Right atrium auricular region (tissue), 2 donors: ENCODE results near the gene OTOG. TPM values are rescaled to one million over a fixed set of nuclear protein-coding genes. Genes with fewer than 3 reads are reported as not detected.

Experiments used
- DNase-seq: peaks from one replicate; pipeline ENCODE4 v3.0.0-alpha.2; 2019; ENCODE audit warnings: low spot score
- H3K27ac ChIP-seq, 2 donors: fragments of 200-600 bp; sonication (generic); 1 replicate in 1 of 2; 2 replicates in 1 of 2; pipeline ENCODE4 v1.5.1; 2016 to 2019
- H3K27me3 ChIP-seq, 2 donors: fragments of 200-600 bp; sonication (generic); one replicate each; pipeline versions ENCODE4 v1.5.1 to v1.6.0; 2017 to 2019
- H3K36me3 ChIP-seq: fragments of 200-600 bp; sonication (generic); one replicate; pipeline ENCODE4 v1.5.1; 2016
- H3K4me1 ChIP-seq, 2 donors: fragments of 200-600 bp; sonication (generic); one replicate each; pipeline versions ENCODE4 v1.5.1 to v1.6.0; 2017 to 2019
- H3K4me3 ChIP-seq, 2 donors: fragments of 200-600 bp; sonication (generic); 1 replicate in 1 of 2; 2 replicates in 1 of 2; pipeline ENCODE4 v1.5.1; 2017 to 2019; ENCODE audit warnings: mild to moderate bottlenecking in 1 of 2, moderate library complexity in 1 of 2
- H3K9me3 ChIP-seq, 2 donors: fragments of 200-600 bp; sonication (generic); one replicate each; pipeline ENCODE4 v1.5.1; 2019
- total RNA-seq, 2 donors: library from RNA; depleted of rRNA; stranded (reverse); fragments of >200 nt; gene quantifications; one replicate each; pipeline ENCODE4 v1.1.0, GENCODE V29; 2016
- TF ChIP-seq, protein P1 (sequence below), 2 donors: fragments of 200-600 bp; sonication (generic); IDR thresholded peaks; one replicate each; pipeline ENCODE4 v1.5.1; 2019; ENCODE audit warnings: antibody characterized with exemption in 2 of 2

OTOG gene
- total RNA-seq, 2 donors from 2014 or later: not detected

DNA sequence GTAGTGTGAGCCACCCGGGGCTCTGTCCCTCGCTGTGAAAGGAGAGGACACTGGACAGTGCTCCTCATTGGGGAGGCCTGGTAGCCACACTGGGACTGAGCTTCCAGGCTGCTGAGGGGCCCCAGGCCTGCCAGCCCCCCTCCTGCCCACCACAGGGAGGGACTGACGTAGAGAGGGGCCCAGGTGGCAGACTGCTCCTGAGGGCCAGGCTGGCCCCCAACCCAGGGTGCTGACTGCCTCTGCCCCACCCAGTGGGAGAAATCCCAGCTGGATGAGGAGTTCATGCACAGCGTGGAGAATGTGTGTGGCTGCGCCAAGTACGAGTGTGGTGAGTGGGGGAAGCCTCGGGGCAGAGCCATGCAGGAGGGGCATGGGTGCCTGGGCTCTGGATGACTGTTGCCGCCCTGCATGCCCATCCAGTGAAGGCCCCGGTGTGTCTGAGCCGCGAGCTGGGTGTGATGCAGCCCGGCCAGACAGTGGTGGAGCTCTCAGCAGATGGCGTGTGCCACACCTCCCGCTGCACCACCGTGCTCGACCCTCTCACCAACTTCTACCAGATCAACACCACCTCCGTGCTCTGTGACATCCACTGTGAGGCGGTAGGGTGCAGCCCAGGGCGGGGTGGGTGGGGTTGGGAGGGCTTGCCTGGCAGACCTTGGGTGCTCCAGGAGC is 93.6 kb downstream of the OTOG start:
- Histone ChIP-seq H3K4me3 (no peak overlapping the region), H3K36me3 (no peaks in the 10 kb centered on the region), H3K4me1 (no peaks in the 10 kb centered on the region), H3K9me3 (no peaks in the 10 kb centered on the region), H3K27me3 (no peaks in the 10 kb centered on the region), H3K27ac (no peak overlapping the region)
- TF ChIP-seq, protein P1, sequence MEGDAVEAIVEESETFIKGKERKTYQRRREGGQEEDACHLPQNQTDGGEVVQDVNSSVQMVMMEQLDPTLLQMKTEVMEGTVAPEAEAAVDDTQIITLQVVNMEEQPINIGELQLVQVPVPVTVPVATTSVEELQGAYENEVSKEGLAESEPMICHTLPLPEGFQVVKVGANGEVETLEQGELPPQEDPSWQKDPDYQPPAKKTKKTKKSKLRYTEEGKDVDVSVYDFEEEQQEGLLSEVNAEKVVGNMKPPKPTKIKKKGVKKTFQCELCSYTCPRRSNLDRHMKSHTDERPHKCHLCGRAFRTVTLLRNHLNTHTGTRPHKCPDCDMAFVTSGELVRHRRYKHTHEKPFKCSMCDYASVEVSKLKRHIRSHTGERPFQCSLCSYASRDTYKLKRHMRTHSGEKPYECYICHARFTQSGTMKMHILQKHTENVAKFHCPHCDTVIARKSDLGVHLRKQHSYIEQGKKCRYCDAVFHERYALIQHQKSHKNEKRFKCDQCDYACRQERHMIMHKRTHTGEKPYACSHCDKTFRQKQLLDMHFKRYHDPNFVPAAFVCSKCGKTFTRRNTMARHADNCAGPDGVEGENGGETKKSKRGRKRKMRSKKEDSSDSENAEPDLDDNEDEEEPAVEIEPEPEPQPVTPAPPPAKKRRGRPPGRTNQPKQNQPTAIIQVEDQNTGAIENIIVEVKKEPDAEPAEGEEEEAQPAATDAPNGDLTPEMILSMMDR (IDR thresholded peaks at IDR 0.05): no peak
- DNase-seq: no peak

DNA sequence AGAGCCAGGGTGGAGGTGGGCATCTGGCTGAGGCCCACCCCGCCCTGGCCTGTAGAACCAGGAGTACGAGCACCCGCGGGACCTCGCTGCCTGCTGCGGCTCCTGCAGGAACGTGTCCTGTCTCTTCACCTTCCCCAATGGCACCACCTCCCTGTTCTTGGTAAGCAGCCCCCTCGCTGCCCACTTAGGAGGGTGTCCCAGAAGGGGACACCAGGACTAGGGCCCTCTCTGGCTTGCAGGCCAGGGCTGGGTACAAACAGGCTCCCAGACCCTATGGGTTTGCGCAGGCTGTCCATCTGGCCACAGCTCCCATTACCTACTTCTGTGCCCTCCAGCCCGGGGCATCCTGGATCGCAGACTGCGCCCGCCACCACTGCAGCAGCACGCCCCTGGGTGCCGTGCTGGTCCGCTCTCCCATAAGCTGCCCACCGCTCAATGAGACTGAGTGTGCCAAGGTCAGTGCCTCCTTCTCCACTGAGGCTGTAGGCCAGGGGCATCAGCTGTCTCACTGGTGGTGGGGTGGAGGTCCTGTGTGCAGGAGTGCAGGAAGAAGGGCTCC is 94.8 kb downstream of the OTOG start:
- Histone ChIP-seq H3K27me3 (no peaks in the 10 kb centered on the region), H3K36me3 (no peaks in the 10 kb centered on the region), H3K4me1 (no peaks in the 10 kb centered on the region), H3K4me3 (no peak overlapping the region), H3K27ac (no peak overlapping the region), H3K9me3 (no peaks in the 10 kb centered on the region)
- DNase-seq: no peak
- TF ChIP-seq, protein P1 (IDR thresholded peaks at IDR 0.05): no peak

DNA sequence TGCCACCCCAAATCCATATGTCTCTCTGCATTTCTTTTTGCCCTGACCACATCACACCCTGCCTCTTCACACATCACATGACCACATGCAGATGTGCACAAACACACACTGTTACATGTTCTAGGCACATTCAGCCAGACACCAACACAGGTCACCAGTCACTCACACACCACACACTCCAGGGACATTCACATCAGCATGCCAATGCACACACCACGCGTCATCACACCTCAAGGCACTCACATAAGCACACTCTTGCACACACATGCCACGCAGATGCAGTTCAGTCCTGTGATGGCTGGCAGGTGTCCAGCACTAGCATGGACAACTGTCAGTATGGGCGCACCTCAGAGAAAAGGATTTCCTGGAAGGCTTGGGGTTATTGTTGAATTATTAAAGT is 95.3 kb downstream of the OTOG start:
- H3K27me3 ChIP-seq: no peaks in the 10 kb centered on the region

DNA sequence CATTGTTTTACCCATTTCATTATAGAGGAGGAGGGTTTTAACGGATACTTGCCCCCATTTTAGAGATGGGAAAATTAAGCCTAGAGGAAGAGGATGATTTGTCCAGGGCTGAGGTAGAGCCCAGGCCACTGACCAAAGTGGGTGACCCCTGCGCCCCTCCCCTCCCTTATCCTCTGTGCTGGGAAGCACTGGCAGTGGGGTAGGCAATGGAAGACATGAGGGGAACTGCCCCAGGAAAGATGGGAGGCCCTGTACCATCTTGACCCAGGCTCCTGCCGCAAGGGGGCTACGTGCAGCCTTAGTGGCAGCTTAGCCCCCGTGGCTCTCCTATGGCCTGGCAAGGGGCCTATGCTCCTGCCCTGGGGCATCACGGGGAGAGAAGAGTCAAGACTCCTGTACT is 95.9 kb downstream of the OTOG start:
- H3K9me3 ChIP-seq: no peaks in the 10 kb centered on the region
- TF ChIP-seq, protein P1 (IDR thresholded peaks at IDR 0.05): no peak
- no peak overlapping the region for H3K4me3 ChIP-seq
- no peaks in the 10 kb centered on the region for H3K27me3 ChIP-seq
- H3K27ac ChIP-seq: no peak overlapping the region
- DNase-seq: no peak
- H3K36me3 ChIP-seq: no peaks in the 10 kb centered on the region
- H3K4me1 ChIP-seq: no peaks in the 10 kb centered on the region

More for the DNA sequence above, 95.3 kb downstream of the OTOG start:
- H3K4me1 ChIP-seq: no peaks in the 10 kb centered on the region
- TF ChIP-seq, protein P1 (IDR thresholded peaks at IDR 0.05): no peak
- no peaks in the 10 kb centered on the region for H3K36me3 ChIP-seq
- no peak overlapping the region for H3K4me3 ChIP-seq
- no peak overlapping the region for H3K27ac ChIP-seq
- H3K9me3 ChIP-seq: no peaks in the 10 kb centered on the region
- no peak for DNase-seq

DNA sequence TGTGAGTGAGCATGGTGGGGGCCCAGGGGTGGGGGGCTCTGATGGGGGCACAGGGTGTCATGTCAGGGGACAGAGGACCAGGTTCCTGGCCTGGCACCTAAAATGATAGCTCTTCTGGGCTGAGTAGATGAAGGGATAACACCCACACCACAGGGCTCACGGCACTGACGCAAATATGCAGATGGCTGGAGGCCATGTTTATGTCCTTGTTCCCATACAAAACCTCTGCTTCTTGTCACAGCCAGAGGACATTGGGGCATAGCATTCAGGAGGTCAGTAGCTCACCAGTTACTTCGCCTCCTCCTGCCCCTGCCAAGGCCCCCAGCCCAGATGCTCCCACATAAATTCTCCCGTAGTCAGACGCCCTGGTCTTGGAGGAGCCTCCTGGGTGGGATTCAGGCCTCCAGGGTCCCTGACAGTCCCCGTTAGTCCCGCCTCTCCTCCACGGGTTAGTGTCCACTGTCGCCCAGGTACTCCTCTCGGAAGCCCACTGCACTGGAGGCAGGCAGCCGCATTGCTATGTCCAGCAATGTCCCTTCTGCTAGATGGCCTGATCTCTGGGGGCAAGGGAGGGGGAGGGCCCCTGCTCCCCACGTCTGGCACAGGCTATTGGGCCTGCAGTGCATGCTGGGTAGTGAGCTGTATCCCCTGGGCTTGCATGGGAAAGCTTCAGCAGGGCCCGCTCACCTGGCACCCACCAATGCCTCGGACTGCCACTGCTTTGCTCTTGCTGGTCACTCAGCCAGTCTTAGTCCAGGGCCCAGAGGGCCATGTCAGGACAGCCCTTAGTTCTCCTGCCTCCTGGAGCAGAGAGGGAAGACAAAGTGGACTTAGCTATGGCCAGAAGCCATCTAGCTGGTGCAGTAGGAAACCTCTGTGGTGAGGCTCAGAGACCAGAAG is 96.7 kb downstream of the OTOG start:
- H3K4me1 ChIP-seq: no peaks in the 10 kb centered on the region

More for the DNA sequence above, 96.7 kb downstream of the OTOG start:
- Histone ChIP-seq H3K27me3 (no peaks in the 10 kb centered on the region), H3K9me3 (no peaks in the 10 kb centered on the region), H3K4me3 (no peak overlapping the region), H3K27ac (no peak overlapping the region), H3K36me3 (no peaks in the 10 kb centered on the region)
- DNase-seq: no peak
- TF ChIP-seq, protein P1 (IDR thresholded peaks at IDR 0.05): no peak
